ENCODE data around the gene SWT1. TPM values are rescaled to one million over a fixed set of nuclear protein-coding genes. Genes with fewer than 3 reads are reported as not detected.
A peak's percentile ranks its signal among the peaks of the same experiment; 100 is the strongest.

The SWT1 gene
- total and polyA plus RNA-seq, 2 of the 13 experiments (the other 11 are each of a cell fraction or from before 2014, with no cell fraction given): 1.7 to 2.5 TPM

DNA sequence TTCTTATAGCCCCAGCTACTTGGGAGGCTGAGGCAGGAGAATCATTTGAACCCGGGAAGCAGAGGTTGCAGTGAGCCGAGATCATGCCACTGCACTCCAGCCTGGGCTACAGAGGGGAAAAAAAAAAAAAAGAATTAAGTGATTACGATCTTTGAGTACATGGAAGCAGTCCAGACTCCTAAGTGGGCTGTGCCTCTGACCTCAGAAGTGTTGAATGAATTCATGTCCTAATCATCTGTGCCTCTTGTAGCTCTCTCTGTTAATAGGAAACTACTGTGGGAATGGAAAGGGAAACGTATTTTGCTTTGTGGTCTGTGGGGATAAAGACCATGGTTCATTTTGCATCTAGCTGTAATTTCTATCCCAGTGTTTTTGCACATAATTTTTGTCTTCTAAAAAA lies 168.4 kb downstream of the SWT1 start:
- ChIA-PET POLR2A (no interaction called here), CTCF (ENCODE audit: low intra/inter-chr PET ratio, low total read pairs) (no interaction called here)
- in situ Hi-C loops (cut with HindIII; ENCODE audit: extremely low pct_ligation_motif_present, low pct_unique_long_range_greater_than_20kb): no loop called here
- no peaks in the 10 kb centered on the region for H3K79me2 ChIP-seq (ENCODE audit: insufficient read depth, low read length)
- H3K27ac ChIP-seq (ENCODE audit: extremely low read length, insufficient read depth, low read length): no peak overlapping the region
- intact Hi-C loops (cut with micrococcal nuclease; ENCODE audit: unreplicated experiment): loop anchor here (2.0 kb wide), 1 partner anchor 23 kb away; no protein-coding TSS in a partner anchor
- H4K20me1 ChIP-seq (ENCODE audit: insufficient read depth, low read length): no peaks in the 10 kb centered on the region
- 46% methylated on average over 4 of the region's 4 CpGs for WGBS (ENCODE audit: low lambda C conversion rate)
- no peaks in the 10 kb centered on the region for H3K36me3 ChIP-seq (replicated peaks in 1 of 2; ENCODE audit: control insufficient read depth in 1 of 2, insufficient read depth in 2 of 2, low read length in 2 of 2)
- no peak overlapping the region for H3K4me2 ChIP-seq (ENCODE audit: low read depth, low read length)
- ATAC-seq (no peak; the same call in 2 of the 3 replicates), DNase-seq (ENCODE audit: low spot score) (peak; percentile 17), FAIRE-seq (no peak)
- no peak overlapping the region for H2AFZ ChIP-seq (ENCODE audit: low read length)
- H3K27me3 ChIP-seq (ENCODE audit: control insufficient read depth in 1 of 2, insufficient read depth in 2 of 2, low read length in 2 of 2): no peaks in the 10 kb centered on the region
- H3K4me3 ChIP-seq (replicated peaks in 1 of 3; ENCODE audit: insufficient read depth in 1 of 3, low read depth in 2 of 3, low read length in 3 of 3): no peak overlapping the region
- no TSS peak for BruUV-seq (replicated peaks)
- no peaks in the 10 kb centered on the region for H3K9me3 ChIP-seq (ENCODE audit: low read length)
- no peak overlapping the region for H3K9ac ChIP-seq (ENCODE audit: insufficient read depth, low read depth, low read length)
- TF ChIP-seq ZSCAN12 (CRISPR knock-in tag; IDR thresholded peaks at IDR 0.05) (no peak), ZNF317 (CRISPR knock-in tag; IDR thresholded peaks at IDR 0.05) (peak; percentile 79)
- peaks cover 29% of the 10 kb centered on the region for H3K4me1 ChIP-seq (ENCODE audit: insufficient read depth, low read length)

DNA sequence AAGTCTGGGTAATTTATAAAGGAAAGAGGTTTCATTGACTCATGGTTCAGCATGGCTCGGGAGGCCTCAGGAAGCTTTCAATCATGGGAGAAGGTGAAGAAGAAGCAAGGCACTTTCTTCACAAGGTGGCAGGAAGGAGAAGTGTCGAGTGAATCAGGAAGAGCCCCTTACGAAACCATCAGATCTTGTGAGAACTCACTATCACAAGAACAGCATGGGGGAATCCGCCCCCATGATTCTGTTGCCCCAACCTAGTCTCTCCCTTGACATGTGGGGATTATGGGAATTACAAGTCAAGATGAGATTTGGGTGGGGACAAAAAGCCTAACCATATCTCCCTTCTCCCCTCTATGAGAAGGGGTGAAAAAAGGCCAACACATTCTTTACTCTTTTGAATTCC lies 171.3 kb downstream of the SWT1 start:
- intact Hi-C loops (cut with micrococcal nuclease; ENCODE audit: unreplicated experiment): no loop called here
- Histone ChIP-seq H4K20me1 (ENCODE audit: insufficient read depth, low read length) (no peaks in the 10 kb centered on the region), H3K27me3 (ENCODE audit: control insufficient read depth in 1 of 2, insufficient read depth in 2 of 2, low read length in 2 of 2) (no peaks in the 10 kb centered on the region), H3K36me3 (replicated peaks in 1 of 2; ENCODE audit: control insufficient read depth in 1 of 2, insufficient read depth in 2 of 2, low read length in 2 of 2) (no peaks in the 10 kb centered on the region), H2AFZ (ENCODE audit: low read length) (no peak overlapping the region), H3K79me2 (ENCODE audit: insufficient read depth, low read length) (no peaks in the 10 kb centered on the region), H3K9ac (ENCODE audit: insufficient read depth, low read depth, low read length) (no peak overlapping the region), H3K4me1 (ENCODE audit: insufficient read depth, low read length) (peaks cover 29% of the 10 kb centered on the region), H3K4me2 (ENCODE audit: low read depth, low read length) (no peak overlapping the region), H3K27ac (ENCODE audit: extremely low read length, insufficient read depth, low read length) (no peak overlapping the region), H3K4me3 (replicated peaks in 1 of 3; ENCODE audit: insufficient read depth in 1 of 3, low read depth in 2 of 3, low read length in 3 of 3) (no peak overlapping the region), H3K9me3 (ENCODE audit: low read length) (no peaks in the 10 kb centered on the region)
- 95% methylated on average over 4 of the region's 4 CpGs for WGBS (ENCODE audit: low lambda C conversion rate)
- ChIA-PET CTCF (ENCODE audit: low intra/inter-chr PET ratio, low total read pairs) (no interaction called here), POLR2A (no interaction called here)
- BruUV-seq (replicated peaks): no TSS peak
- ATAC-seq (no peak), DNase-seq (ENCODE audit: low spot score) (no peak), FAIRE-seq (no peak)
- in situ Hi-C loops (cut with HindIII; ENCODE audit: extremely low pct_ligation_motif_present, low pct_unique_long_range_greater_than_20kb): no loop called here
- TF ChIP-seq DMAP1 (CRISPR knock-in tag; IDR thresholded peaks at IDR 0.05) (no peak), PPARG (CRISPR knock-in tag; conservative IDR thresholded peaks at IDR 0.05) (no peak), AHR (CRISPR knock-in tag; IDR thresholded peaks at IDR 0.05) (no peak), ZNF747 (CRISPR knock-in tag; IDR thresholded peaks at IDR 0.05; ENCODE audit: borderline replicate concordance) (no peak), HOXA9 (CRISPR knock-in tag; IDR thresholded peaks at IDR 0.05; ENCODE audit: borderline replicate concordance) (no peak), ZNF333 (CRISPR knock-in tag; IDR thresholded peaks at IDR 0.05; ENCODE audit: borderline replicate concordance) (no peak), NFKB2 (CRISPR knock-in tag; IDR thresholded peaks at IDR 0.05; ENCODE audit: borderline replicate concordance) (no peak), ZNF468 (CRISPR knock-in tag; IDR thresholded peaks at IDR 0.05) (no peak), CEBPG (CRISPR knock-in tag; IDR thresholded peaks at IDR 0.05) (no peak), SP1 (IDR thresholded peaks at IDR 0.05) (no peak), SP1 (CRISPR knock-in tag; IDR thresholded peaks at IDR 0.05) (no peak), SMARCC2 (IDR thresholded peaks at IDR 0.05) (no peak), XRCC5 (optimal IDR thresholded peaks at IDR 0.05; ENCODE audit: low read length) (no peak), HDAC2 (CRISPR knock-in tag; IDR thresholded peaks at IDR 0.05) (no peak), ZNF510 (CRISPR knock-in tag; IDR thresholded peaks at IDR 0.05; ENCODE audit: low read depth) (no peak)
- TF ChIP-seq, protein P1, sequence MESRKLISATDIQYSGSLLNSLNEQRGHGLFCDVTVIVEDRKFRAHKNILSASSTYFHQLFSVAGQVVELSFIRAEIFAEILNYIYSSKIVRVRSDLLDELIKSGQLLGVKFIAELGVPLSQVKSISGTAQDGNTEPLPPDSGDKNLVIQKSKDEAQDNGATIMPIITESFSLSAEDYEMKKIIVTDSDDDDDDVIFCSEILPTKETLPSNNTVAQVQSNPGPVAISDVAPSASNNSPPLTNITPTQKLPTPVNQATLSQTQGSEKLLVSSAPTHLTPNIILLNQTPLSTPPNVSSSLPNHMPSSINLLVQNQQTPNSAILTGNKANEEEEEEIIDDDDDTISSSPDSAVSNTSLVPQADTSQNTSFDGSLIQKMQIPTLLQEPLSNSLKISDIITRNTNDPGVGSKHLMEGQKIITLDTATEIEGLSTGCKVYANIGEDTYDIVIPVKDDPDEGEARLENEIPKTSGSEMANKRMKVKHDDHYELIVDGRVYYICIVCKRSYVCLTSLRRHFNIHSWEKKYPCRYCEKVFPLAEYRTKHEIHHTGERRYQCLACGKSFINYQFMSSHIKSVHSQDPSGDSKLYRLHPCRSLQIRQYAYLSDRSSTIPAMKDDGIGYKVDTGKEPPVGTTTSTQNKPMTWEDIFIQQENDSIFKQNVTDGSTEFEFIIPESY (CRISPR knock-in tag; IDR thresholded peaks at IDR 0.05): no peak
- TF ChIP-seq, protein P2, sequence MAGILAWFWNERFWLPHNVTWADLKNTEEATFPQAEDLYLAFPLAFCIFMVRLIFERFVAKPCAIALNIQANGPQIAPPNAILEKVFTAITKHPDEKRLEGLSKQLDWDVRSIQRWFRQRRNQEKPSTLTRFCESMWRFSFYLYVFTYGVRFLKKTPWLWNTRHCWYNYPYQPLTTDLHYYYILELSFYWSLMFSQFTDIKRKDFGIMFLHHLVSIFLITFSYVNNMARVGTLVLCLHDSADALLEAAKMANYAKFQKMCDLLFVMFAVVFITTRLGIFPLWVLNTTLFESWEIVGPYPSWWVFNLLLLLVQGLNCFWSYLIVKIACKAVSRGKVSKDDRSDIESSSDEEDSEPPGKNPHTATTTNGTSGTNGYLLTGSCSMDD (CRISPR knock-in tag; IDR thresholded peaks at IDR 0.05): no peak
- TF ChIP-seq, protein P3, sequence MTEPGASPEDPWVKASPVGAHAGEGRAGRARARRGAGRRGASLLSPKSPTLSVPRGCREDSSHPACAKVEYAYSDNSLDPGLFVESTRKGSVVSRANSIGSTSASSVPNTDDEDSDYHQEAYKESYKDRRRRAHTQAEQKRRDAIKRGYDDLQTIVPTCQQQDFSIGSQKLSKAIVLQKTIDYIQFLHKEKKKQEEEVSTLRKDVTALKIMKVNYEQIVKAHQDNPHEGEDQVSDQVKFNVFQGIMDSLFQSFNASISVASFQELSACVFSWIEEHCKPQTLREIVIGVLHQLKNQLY (CRISPR knock-in tag; IDR thresholded peaks at IDR 0.05): no peak

Measured in HepG2 (cell line).